GM10248 (cell line): Measurements from ENCODE around the gene ADAMTS8.

ENCODE experiments used
- CTCF ChIA-PET: fragments of 300-600 bp; sonication (Branson Sonifier 250); formaldehyde crosslinking; extraction: SDS; loops from one replicate; lab custom pipeline; 2021; ENCODE audit warnings: antibody characterized with exemption; lab: Yijun Ruan, JAX
- POLR2A ChIA-PET: fragments of 350-650 bp; sonication (Branson Sonifier 250); formaldehyde crosslinking; extraction: SDS; loops from one replicate; lab custom pipeline; 2020; ENCODE audit warnings: antibody characterized with exemption; lab: Yijun Ruan, JAX
- DNase-seq: peaks from one replicate; pipeline ENCODE4 v3.0.0; 2012; ENCODE audit errors: extremely low spot score
- TF ChIP-seq, protein P1 (sequence below): IDR thresholded peaks from 2 replicates; pipeline ENCODE4 v1.5.1; 2012; ENCODE audit warnings: mild to moderate bottlenecking, low read depth; ENCODE audit errors: extremely low read depth, missing control alignments, control extremely low read depth

Gene ADAMTS8

DNA sequence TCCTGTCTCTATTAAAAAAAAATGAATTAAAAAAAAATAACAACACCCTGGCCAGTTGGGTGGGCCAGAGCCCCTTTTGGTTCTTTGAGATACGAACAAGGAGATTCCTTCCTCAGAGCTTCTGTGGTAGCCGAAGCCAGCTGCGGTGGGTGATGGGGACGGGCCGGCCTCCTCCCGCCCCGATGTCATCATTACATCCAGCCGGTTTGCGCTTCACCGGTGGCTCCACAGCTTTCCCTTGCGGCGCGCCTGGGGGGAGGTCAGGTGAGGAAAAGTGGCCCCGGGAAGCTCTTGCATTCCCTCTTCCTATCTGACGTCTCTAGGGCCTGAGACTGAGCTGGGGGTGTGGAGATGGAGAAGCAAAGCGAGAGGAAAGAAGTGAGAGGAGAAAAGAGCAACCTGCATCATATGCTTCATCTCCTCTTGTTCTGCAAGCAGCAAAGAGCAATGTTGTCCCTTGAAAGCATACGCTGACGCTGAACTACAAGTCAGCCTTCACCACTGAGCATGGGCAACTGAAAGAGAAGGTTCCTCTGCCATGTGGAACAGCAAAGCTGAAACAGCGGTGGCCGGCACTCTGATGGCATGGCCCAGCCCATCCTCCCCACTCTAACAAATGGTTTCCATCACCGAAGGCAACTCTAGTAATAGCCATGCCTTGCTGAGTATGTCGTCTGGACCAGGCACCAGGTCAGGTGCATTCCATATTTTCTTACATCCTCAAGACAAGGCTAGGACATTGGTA is 6.0 kb downstream of the ADAMTS8 start:
- TF ChIP-seq, protein P1, sequence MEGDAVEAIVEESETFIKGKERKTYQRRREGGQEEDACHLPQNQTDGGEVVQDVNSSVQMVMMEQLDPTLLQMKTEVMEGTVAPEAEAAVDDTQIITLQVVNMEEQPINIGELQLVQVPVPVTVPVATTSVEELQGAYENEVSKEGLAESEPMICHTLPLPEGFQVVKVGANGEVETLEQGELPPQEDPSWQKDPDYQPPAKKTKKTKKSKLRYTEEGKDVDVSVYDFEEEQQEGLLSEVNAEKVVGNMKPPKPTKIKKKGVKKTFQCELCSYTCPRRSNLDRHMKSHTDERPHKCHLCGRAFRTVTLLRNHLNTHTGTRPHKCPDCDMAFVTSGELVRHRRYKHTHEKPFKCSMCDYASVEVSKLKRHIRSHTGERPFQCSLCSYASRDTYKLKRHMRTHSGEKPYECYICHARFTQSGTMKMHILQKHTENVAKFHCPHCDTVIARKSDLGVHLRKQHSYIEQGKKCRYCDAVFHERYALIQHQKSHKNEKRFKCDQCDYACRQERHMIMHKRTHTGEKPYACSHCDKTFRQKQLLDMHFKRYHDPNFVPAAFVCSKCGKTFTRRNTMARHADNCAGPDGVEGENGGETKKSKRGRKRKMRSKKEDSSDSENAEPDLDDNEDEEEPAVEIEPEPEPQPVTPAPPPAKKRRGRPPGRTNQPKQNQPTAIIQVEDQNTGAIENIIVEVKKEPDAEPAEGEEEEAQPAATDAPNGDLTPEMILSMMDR = no peak
- POLR2A ChIA-PET = no interaction called here
- CTCF ChIA-PET = interaction anchor here (1.3 to 1.7 kb wide), 2 partner anchors 11 to 439 kb away, joined by 3 to 5 read pairs; no protein-coding TSS in a partner anchor
- no peak for DNase-seq

DNA sequence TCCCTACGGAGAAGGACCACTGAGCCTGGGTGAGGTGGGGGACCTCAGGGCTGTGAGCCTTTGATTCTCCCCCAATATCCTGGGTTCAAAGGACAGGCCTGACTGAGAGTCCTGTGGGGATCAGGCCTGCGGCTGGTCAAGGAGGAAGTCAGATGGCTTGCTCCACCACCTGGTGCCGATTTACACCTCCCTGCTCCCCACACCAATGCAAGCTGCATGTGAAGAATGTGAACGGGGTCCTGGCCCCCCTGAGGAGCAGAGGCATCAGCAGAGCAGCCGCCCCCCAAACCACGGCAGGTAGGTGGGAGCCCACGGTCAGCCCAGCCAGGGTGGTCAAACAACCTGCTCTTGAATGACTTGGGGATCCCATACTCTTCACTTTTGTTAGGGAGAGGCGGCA is 6.7 kb downstream of the ADAMTS8 start:
- ChIA-PET POLR2A (no interaction called here), CTCF (interaction anchor here (1.2 to 1.7 kb wide), 3 partner anchors 11 to 440 kb away, joined by 3 to 5 read pairs (median 4); no protein-coding TSS in a partner anchor)
- DNase-seq = no peak
- TF ChIP-seq, protein P1 = no peak

DNA sequence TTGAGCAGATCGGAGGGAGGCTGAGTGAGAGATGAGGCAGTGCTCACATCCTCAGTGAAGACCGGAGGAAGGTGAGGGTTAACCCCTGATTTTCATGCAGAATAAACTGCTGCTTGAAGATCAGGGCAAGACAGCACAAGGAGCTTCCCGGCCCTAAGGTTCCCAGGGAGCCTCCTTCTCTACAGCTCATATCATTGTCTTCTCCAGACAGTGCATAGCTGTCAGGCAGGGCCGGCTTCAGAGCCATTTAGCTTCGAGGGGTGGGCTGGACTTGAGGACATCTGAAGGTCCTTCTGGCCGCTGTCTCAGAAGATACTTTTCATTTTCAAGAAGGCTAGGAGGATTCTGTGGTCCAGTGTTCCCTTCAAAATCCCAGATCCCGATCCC is 7.2 kb downstream of the ADAMTS8 start:
- ChIA-PET CTCF (interaction anchor here (1.2 to 1.7 kb wide), 2 partner anchors 12 to 14 kb away, joined by 4 to 5 read pairs; no protein-coding TSS in a partner anchor), POLR2A (no interaction called here)
- TF ChIP-seq, protein P1 = no peak
- DNase-seq = no peak

GRCh38 chr11:130420478-130421198 is 7.8 kb downstream of the ADAMTS8 start:
- TF ChIP-seq, protein P1 = no peak
- DNase-seq = no peak
- POLR2A ChIA-PET = no interaction called here
- CTCF ChIA-PET = interaction anchor here (1.2 to 1.7 kb wide), 2 partner anchors 13 to 14 kb away, joined by 4 to 5 read pairs; no protein-coding TSS in a partner anchor

GRCh38 chr11:130418756-130419155 is 9.7 kb downstream of the ADAMTS8 start:
- ChIA-PET CTCF (interaction anchor here (1.7 to 3.2 kb wide), 2 partner anchors 13 to 444 kb away, joined by 5 to 13 read pairs; no protein-coding TSS in a partner anchor), POLR2A (interaction anchor here (0.6 kb wide), 1 partner anchor 472 kb away, joined by 3 read pairs; no protein-coding TSS in a partner anchor)
- DNase-seq = no peak
- TF ChIP-seq, protein P1 = no peak

GRCh38 chr11:130418210-130418609 is 10.2 kb downstream of the ADAMTS8 start:
- TF ChIP-seq, protein P1 = no peak
- CTCF ChIA-PET = interaction anchor here (1.7 to 3.2 kb wide), 2 partner anchors 13 to 444 kb away, joined by 5 to 13 read pairs; no protein-coding TSS in a partner anchor
- no peak for DNase-seq
- POLR2A ChIA-PET = interaction anchor here (0.6 kb wide), 1 partner anchor 472 kb away, joined by 3 read pairs; no protein-coding TSS in a partner anchor
